Ureter (tissue), 1 donor: ENCODE measurements around the gene TMEM187. TPM values are rescaled to one million over a fixed set of nuclear protein-coding genes. Genes with fewer than 3 reads are reported as not detected.
A peak's percentile ranks its signal among the peaks of the same experiment; 100 is the strongest.

ENCODE experiments used
- DNase-seq: peaks from one replicate; pipeline ENCODE4 v3.0.0-alpha.2; 2020; ENCODE audit warnings: low spot score
- total RNA-seq: library from RNA; stranded (reverse); gene quantifications from one replicate; pipeline ENCODE4 v1.2.4, GENCODE V29; 2023
- donor health status: DM: yes; HTN: yes; CAD: no.

TMEM187 gene
- total RNA-seq, 1 donor from 2014 or later, result 12.8 TPM

- no peak for DNase-seq
Measured at GRCh38 chrX:153934762-153935325, 37.7 kb upstream of the TMEM187 start, which contains the start of gene NAA10. Gene NAA10 (minus strand): TSS chrX:153935037. CDS start chrX:153934904, 133 bp downstream.

GRCh38 chrX:153935326-153935851, 37.2 kb upstream of the TMEM187 start:
- DNase-seq, result no peak

GRCh38 chrX:153937056-153937455, 35.5 kb upstream of the TMEM187 start:
- DNase-seq, result no peak

- no peak for DNase-seq
Measured at GRCh38 chrX:153938226-153938786, 34.2 kb upstream of the TMEM187 start.

- no peak for DNase-seq
Measured at GRCh38 chrX:153939573-153939972, 33.0 kb upstream of the TMEM187 start.

GRCh38 chrX:153941336-153942252, 31.0 kb upstream of the TMEM187 start:
- DNase-seq, result no peak

- DNase-seq, result no peak
Measured at GRCh38 chrX:153944140-153944799, 28.3 kb upstream of the TMEM187 start, which contains the start of gene RENBP. Gene RENBP (minus strand): TSS chrX:153944643. CDS start chrX:153944610, 33 bp downstream.

GRCh38 chrX:153944800-153945150, 27.8 kb upstream of the TMEM187 start:
- no peak for DNase-seq

- DNase-seq, result no peak
Measured at GRCh38 chrX:153945956-153946943, 26.3 kb upstream of the TMEM187 start.

- DNase-seq, result no peak
Measured at GRCh38 chrX:153947009-153947769, 25.4 kb upstream of the TMEM187 start.

- DNase-seq, result no peak
Measured at GRCh38 chrX:153948002-153948466, 24.5 kb upstream of the TMEM187 start.

- DNase-seq, result no peak
Measured at GRCh38 chrX:153948847-153949805, 23.4 kb upstream of the TMEM187 start.

- DNase-seq, result no peak
Measured at GRCh38 chrX:153950127-153950526, 22.4 kb upstream of the TMEM187 start.

- DNase-seq, result no peak
Measured at GRCh38 chrX:153951683-153952372, 20.7 kb upstream of the TMEM187 start.

- no peak for DNase-seq
Measured at GRCh38 chrX:153952373-153953026, 20.1 kb upstream of the TMEM187 start.

- peak; percentile 80 for DNase-seq
Measured at GRCh38 chrX:153953342-153953830, 19.2 kb upstream of the TMEM187 start.

GRCh38 chrX:153953892-153954557, 18.5 kb upstream of the TMEM187 start:
- DNase-seq, result no peak
